PC-3 (cell line): ENCODE results near the gene OR2L2. TPM values are rescaled to one million over a fixed set of nuclear protein-coding genes. Genes with fewer than 3 reads are reported as not detected.
"Not testable (repeated sequence)": the region's sequence is repeated elsewhere in the genome, so short reads cannot be mapped to it uniquely, and the experiment has no call there.

Source experiments
- ATAC-seq: fragments of 200-7000 bp; cut with Tn5 transposase; 2 replicates; pipeline ENCODE4 v1.9.1; 2020; ENCODE audit warnings: mild to moderate bottlenecking, moderate library complexity
- BruUV-seq: library from RNA; stranded (reverse); fragments of 400-500 nt; replicated peaks from 2 replicates; lab custom pipeline; 2021; lab: Mats Ljungman, UMichigan
- CTCF ChIA-PET: fragments of 300-600 bp; sonication (Branson Sonifier 250); formaldehyde crosslinking; loops from one replicate; lab custom pipeline; 2022; ENCODE audit warnings: antibody characterized with exemption; lab: Charles Lee
- POLR2A ChIA-PET: fragments of 300-600 bp; sonication (Branson Sonifier 250); formaldehyde crosslinking; loops from one replicate; lab custom pipeline; 2022; ENCODE audit warnings: antibody characterized with exemption; ENCODE audit not compliant: unreplicated experiment; lab: Charles Lee
- DNase-seq: peaks from one replicate; pipeline ENCODE4 v3.0.0-alpha.2; 2015
- H2AFZ ChIP-seq: fragments of 300-600 bp; sonication (generic); 2 replicates; pipeline ENCODE4 v1.6.0; 2016; ENCODE audit warnings: antibody characterized with exemption, low read length
- H3F3A ChIP-seq: fragments of 300-600 bp; sonication (generic); one replicate; pipeline ENCODE4 v1.6.0; 2017; ENCODE audit warnings: antibody characterized with exemption, low read length, control low read depth, mild to moderate bottlenecking; ENCODE audit not compliant: unreplicated experiment
- H3K27ac ChIP-seq: fragments of 300-600 bp; sonication (generic); 2 replicates; pipeline ENCODE4 v1.5.1; 2016; ENCODE audit warnings: mild to moderate bottlenecking, low read length
- H3K27me3 ChIP-seq: fragments of 300-600 bp; sonication (generic); 2 replicates; pipeline ENCODE4 v1.6.1; 2016; ENCODE audit warnings: low read length, mixed read lengths
- H3K36me3 ChIP-seq: fragments of 300-600 bp; sonication (generic); 2 replicates; pipeline ENCODE4 v1.6.1; 2016; ENCODE audit warnings: low read depth, mixed run types, low read length, mixed read lengths
- H3K4me1 ChIP-seq: fragments of 300-600 bp; sonication (generic); 2 replicates; pipeline ENCODE4 v1.5.1; 2016; ENCODE audit warnings: low read length; ENCODE audit not compliant: insufficient read depth
- H3K4me2 ChIP-seq: fragments of 300-600 bp; sonication (generic); 2 replicates; pipeline ENCODE4 v1.6.0; 2016; ENCODE audit warnings: low read length
- H3K4me3 ChIP-seq: fragments of 300-600 bp; sonication (generic); 2 replicates; pipeline ENCODE4 v1.5.1; 2016; ENCODE audit warnings: mild to moderate bottlenecking, low read length, mixed read lengths
- H3K79me2 ChIP-seq: fragments of 300-600 bp; sonication (generic); 2 replicates; pipeline ENCODE4 v1.6.1; 2017; ENCODE audit warnings: low read length, mixed read lengths
- H3K9ac ChIP-seq: fragments of 300-600 bp; sonication (generic); 2 replicates; pipeline ENCODE4 v1.6.0; 2016; ENCODE audit warnings: mild to moderate bottlenecking, low read length
- H3K9me2 ChIP-seq: fragments of 300-600 bp; sonication (generic); replicated peaks from 2 replicates; pipeline ENCODE4 v1.6.1; 2016; ENCODE audit warnings: mixed run types, low read length, mixed read lengths
- H3K9me3 ChIP-seq: fragments of 300-600 bp; sonication (generic); 2 replicates; pipeline ENCODE4 v1.6.1; 2016; ENCODE audit warnings: low read length, mixed read lengths
- H4K20me1 ChIP-seq: fragments of 300-600 bp; sonication (generic); 2 replicates; pipeline ENCODE4 v1.6.1; 2016; ENCODE audit warnings: low read length, mixed read lengths
- EZH2 ChIP-seq: fragments of 300-600 bp; sonication (generic); IDR thresholded peaks from one replicate; pipeline ENCODE4 v1.6.1; 2017; ENCODE audit warnings: antibody characterized with exemption, mild to moderate bottlenecking, low read length; ENCODE audit not compliant: unreplicated experiment
- EZH2phosphoT487 ChIP-seq: fragments of 300-600 bp; sonication (generic); IDR thresholded peaks from 2 replicates; pipeline ENCODE4 v1.6.1; 2018; ENCODE audit warnings: mild to moderate bottlenecking, antibody characterized with exemption, low read length, borderline replicate concordance
- intact Hi-C: fragments of 100-400 bp; cut with micrococcal nuclease; formaldehyde crosslinking; loops from 2 replicates; pipeline ENCODE4 v1.9.0; 2023
- total RNA-seq: library from RNA; depleted of rRNA; stranded (reverse); fragments of >200 nt; gene quantifications from 2 replicates; pipeline ENCODE4 v1.2.3, GENCODE V29; 2014; rRNA removed
- TF ChIP-seq, protein P1 (sequence below): fragments of 300-600 bp; sonication (generic); conservative IDR thresholded peaks from 2 replicates; pipeline ENCODE4 v1.5.1; 2017; ENCODE audit warnings: antibody characterized with exemption, low read depth, mild to moderate bottlenecking, low read length

Gene OR2L2
- total RNA-seq, 1 experiment from 2014 or later, result not detected

DNA sequence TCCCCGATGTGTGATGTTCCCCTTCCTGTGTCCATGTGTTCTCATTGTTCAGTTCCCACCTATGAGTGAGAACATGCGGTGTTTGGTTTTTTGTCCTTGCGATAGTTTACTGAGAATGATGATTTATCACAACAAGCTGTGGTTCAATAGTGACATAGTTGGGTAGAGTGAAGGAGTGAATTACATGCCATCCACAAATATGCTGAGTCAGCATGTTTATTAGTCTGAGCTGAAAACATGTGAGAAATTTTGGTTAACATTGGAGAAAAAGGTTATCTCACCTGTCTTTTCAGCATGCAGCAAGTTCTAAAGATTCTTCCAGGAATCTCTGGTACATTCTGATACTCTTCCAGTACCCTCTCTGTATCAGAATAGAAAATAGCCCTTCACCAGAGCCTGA is 35.7 kb downstream of the OR2L2 start:
- Histone ChIP-seq H3K27me3 (no peaks in the 10 kb centered on the region), H3K27ac (no peak overlapping the region), H3K4me3 (no peak overlapping the region), H3K79me2 (no peaks in the 10 kb centered on the region), H3K4me2 (no peak overlapping the region), H3K9ac (no peak overlapping the region), H3K4me1 (peaks cover 6% of the 10 kb centered on the region; the same call in 1 of the 2 replicates), H3K9me3 (0 out of 2 replicates have a peak, but pooled peaks cover 3% of the 10 kb centered on the region), H3F3A (no peaks in the 10 kb centered on the region), H3K36me3 (no peaks in the 10 kb centered on the region), H2AFZ (no peak overlapping the region), H3K9me2 (no peaks in the 10 kb centered on the region), H4K20me1 (no peaks in the 10 kb centered on the region)
- BruUV-seq, result no TSS peak
- DNase-seq, result no peak
- POLR2A ChIA-PET, result no interaction called here
- intact Hi-C loops, result no loop called here
- CTCF ChIA-PET, result no interaction called here
- ATAC-seq, result no peak
- TF ChIP-seq EZH2 (no peak), EZH2phosphoT487 (no peak)
- TF ChIP-seq, protein P1, sequence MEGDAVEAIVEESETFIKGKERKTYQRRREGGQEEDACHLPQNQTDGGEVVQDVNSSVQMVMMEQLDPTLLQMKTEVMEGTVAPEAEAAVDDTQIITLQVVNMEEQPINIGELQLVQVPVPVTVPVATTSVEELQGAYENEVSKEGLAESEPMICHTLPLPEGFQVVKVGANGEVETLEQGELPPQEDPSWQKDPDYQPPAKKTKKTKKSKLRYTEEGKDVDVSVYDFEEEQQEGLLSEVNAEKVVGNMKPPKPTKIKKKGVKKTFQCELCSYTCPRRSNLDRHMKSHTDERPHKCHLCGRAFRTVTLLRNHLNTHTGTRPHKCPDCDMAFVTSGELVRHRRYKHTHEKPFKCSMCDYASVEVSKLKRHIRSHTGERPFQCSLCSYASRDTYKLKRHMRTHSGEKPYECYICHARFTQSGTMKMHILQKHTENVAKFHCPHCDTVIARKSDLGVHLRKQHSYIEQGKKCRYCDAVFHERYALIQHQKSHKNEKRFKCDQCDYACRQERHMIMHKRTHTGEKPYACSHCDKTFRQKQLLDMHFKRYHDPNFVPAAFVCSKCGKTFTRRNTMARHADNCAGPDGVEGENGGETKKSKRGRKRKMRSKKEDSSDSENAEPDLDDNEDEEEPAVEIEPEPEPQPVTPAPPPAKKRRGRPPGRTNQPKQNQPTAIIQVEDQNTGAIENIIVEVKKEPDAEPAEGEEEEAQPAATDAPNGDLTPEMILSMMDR, result no peak

DNA sequence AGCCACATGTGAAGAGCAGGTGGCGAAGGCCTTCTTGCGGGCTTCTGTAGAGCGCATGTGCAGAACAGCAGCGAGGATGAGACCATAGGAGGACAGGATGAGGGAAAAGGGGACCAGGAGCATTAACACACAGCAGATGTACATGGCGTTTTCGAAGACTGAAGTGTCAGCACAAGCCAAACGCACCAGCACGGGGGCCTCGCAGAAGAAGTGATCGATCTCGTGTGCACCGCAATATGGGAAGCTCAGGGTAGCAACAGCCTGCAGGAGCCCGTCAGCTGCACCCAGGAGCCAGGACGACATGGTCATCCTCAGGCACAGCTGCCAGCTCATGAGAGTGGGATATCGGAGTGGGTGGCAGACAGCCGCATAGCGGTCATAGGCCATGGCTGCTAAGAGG is 54.0 kb downstream of the OR2L2 start:
- H3K9me3 ChIP-seq, DNase-seq, H3F3A ChIP-seq, H3K4me3 ChIP-seq, H3K9me2 ChIP-seq, ATAC-seq, H3K36me3 ChIP-seq, POLR2A ChIA-PET, H4K20me1 ChIP-seq, H2AFZ ChIP-seq, H3K27me3 ChIP-seq, H3K4me2 ChIP-seq, CTCF ChIA-PET, H3K4me1 ChIP-seq, BruUV-seq, H3K79me2 ChIP-seq, intact Hi-C loops, H3K27ac ChIP-seq, H3K9ac ChIP-seq: not testable (repeated sequence)

Other genes with a start within 250 kb of the OR2L2 start
- gene OR14A16, start 206.0 kb upstream of the OR2L2 start, total RNA-seq, result not detected in 2 replicates
- not detected in 2 replicates for gene OR11L1, start 188.2 kb upstream of the OR2L2 start, total RNA-seq
- 22.7 and 46.9 TPM in 2 replicates for gene TRIM58, start 172.9 kb upstream of the OR2L2 start, total RNA-seq
- gene OR2W3, start 134.5 kb upstream of the OR2L2 start, total RNA-seq, result 4.5 and 9.4 TPM in 2 replicates
- 0.26 TPM in 1 of 2 replicates, not detected in the other for gene OR2T8, start 109.8 kb upstream of the OR2L2 start, total RNA-seq
- gene OR2AJ1, start 105.2 kb upstream of the OR2L2 start, total RNA-seq, result not detected in 2 replicates
- not detected in 2 replicates for gene OR2L8, start 81.2 kb upstream of the OR2L2 start, total RNA-seq
- gene OR2AK2, start 64.8 kb upstream of the OR2L2 start, total RNA-seq, result 0.11 TPM in 1 of 2 replicates, not detected in the other
- 0.07 and 0.35 TPM in 2 replicates for gene OR2L5, start 16.4 kb upstream of the OR2L2 start, total RNA-seq
- 0.15 TPM in 1 of 2 replicates, not detected in the other for gene OR2L3, start 16.8 kb downstream of the OR2L2 start, total RNA-seq
- not detected in 2 replicates for gene OR2L13, start 65.1 kb downstream of the OR2L2 start, total RNA-seq
- not detected in 2 replicates for gene OR2M5, start 115.1 kb downstream of the OR2L2 start, total RNA-seq
- not detected in 2 replicates for gene OR2M2, start 144.8 kb downstream of the OR2L2 start, total RNA-seq
- not detected in 2 replicates for gene OR2M3, start 167.2 kb downstream of the OR2L2 start, total RNA-seq
- not detected in 2 replicates for gene OR2M4, start 201.3 kb downstream of the OR2L2 start, total RNA-seq
- 0.18 TPM in 1 of 2 replicates, not detected in the other for gene OR2T33, start 247.9 kb downstream of the OR2L2 start, total RNA-seq